Kidney (tissue), 14 donors: Measurements from ENCODE around the gene PLA2G4E. TPM values are rescaled to one million over a fixed set of nuclear protein-coding genes. Genes with fewer than 3 reads are reported as not detected.
A peak's percentile ranks its signal among the peaks of the same experiment; 100 is the strongest.

Source experiments
- DNase-seq, 5 donors: peaks; one replicate each; pipeline ENCODE4 v3.0.0-alpha.2; 2013 to 2020
- FAIRE-seq: peaks from 2 replicates; lab custom pipeline; 2012; peaks lifted over from hg19 to GRCh38; lab: Jason Lieb, UNC
- H3K27ac ChIP-seq, 2 donors: one replicate each; pipeline ENCODE4 v1.7.0; 2013; ENCODE audit warnings: low read depth in 2 of 2, low read length in 2 of 2, inconsistent platforms in 1 of 2
- H3K27me3 ChIP-seq: one replicate; pipeline ENCODE4 v1.7.1; 2013; ENCODE audit warnings: low read length, inconsistent platforms; ENCODE audit not compliant: control insufficient read depth, insufficient read depth
- H3K36me3 ChIP-seq, 3 donors: one replicate each; pipeline versions ENCODE4 v1.7.0 to v1.7.1; 2013; ENCODE audit warnings: low read length in 3 of 3, control low read depth in 1 of 3, inconsistent platforms in 1 of 3; ENCODE audit not compliant: insufficient read depth in 3 of 3, control insufficient read depth in 2 of 3
- H3K4me1 ChIP-seq, 3 donors: one replicate each; pipeline versions ENCODE4 v1.7.0 to v1.7.1; 2013; ENCODE audit warnings: low read length in 3 of 3, inconsistent platforms in 1 of 3, low read depth in 1 of 3; ENCODE audit not compliant: control insufficient read depth in 2 of 3, insufficient read depth in 2 of 3
- H3K4me3 ChIP-seq, 3 donors: one replicate each; pipeline versions ENCODE4 v1.7.0 to v1.8.1; 2013; ENCODE audit warnings: low read length in 3 of 3, control low read depth in 1 of 3, inconsistent platforms in 1 of 3
- H3K9ac ChIP-seq, 3 donors: one replicate each; pipeline versions ENCODE4 v1.7.0 to v1.7.1; 2013; ENCODE audit warnings: low read length in 3 of 3, control low read depth in 1 of 3, inconsistent platforms in 1 of 3
- H3K9me3 ChIP-seq, 3 donors: one replicate each; pipeline versions ENCODE4 v1.7.0 to v1.7.1; 2013; ENCODE audit warnings: low read length in 3 of 3, control low read depth in 1 of 3, inconsistent platforms in 1 of 3; ENCODE audit not compliant: control insufficient read depth in 2 of 3, insufficient read depth in 1 of 3
- intact Hi-C: fragments of 100-400 bp; cut with DNase I; formaldehyde crosslinking; loops from one replicate; pipeline ENCODE4 v1.11.1; 2022
- polyA plus RNA-seq: library from polyadenylated mRNA; stranded (reverse); fragments of 350-450 nt; fragmentation: Illumina TruSeq; extraction: RNeasy Lipid Tissue Mini Kit (QIAGEN cat#74804); gene quantifications from one replicate; pipeline ENCODE4 v1.2.3, GENCODE V29; 2014; ENCODE audit warnings: low read depth, low replicate concordance; ENCODE audit not compliant: insufficient read depth
- total RNA-seq: library from RNA; stranded (reverse); fragmentation: NEBNext Ultra II Directional; extraction: Animal tissue kit (Norgen Biotek cat#: 25700); gene quantifications from one replicate; pipeline ENCODE4 v1.2.1, GENCODE V29; 2021
- TF ChIP-seq, protein P1 (sequence below): IDR thresholded peaks from 3 replicates; pipeline ENCODE4 v1.5.1; 2012; ENCODE audit warnings: mild to moderate bottlenecking, moderate library complexity, borderline replicate concordance; ENCODE audit not compliant: insufficient read depth; ENCODE audit errors: extremely low read depth
- donor health status: control.
- donor health status: control.
- donor health status: control.
- donor health status: control.
- donor health status: control.
- donor health status: DM: yes; HTN: yes; CAD: no.
- donor health status: Normal renal cell carcinoma (clear cell type).

PLA2G4E gene
- total and polyA plus RNA-seq, 2 donors from 2014 or later, result not detected

DNA sequence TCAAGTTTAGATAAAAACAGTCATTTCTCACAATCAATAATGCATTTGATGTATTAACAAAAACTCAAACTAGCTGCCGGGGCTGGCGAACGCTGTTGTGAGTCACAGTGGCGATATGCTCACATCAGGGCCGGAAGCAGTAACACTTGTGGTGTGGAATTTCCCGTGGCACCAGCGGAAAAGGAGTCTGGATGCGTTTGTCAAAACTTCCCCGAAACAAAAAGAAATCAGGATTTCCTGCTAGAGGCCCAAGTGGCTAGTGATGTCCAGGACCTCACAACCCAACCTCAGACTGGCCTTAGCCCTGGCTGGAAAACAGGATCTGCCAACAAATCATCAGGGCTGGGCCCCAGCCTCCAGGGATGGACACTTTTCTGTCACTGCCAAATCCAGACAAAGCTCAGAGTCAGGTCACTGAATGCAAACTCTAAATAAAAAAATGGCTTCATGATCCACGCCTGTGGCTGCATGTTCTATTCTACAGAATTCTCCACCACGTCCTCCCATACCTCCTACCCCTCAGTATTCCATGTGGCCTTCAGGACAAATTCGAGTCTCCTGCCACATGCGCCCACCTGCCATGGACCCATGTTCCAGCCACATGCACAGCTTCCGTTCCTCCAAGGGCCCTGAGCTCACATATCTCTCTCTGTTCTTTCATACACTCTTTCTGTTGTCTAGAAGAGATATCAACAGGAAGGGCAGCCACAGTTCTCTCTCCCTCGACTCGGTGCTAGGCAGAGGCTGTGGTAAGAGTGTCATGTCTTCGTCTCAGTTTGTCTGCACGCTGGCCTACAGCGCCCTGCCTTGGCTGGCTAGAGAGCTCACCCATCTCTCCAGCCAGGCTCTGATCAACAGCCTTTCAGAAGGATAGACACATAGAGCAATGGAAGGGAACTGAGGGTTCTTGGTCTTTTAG, 83.9 kb downstream of the PLA2G4E start:
- H3K4me3 ChIP-seq, result no peak overlapping the region
- peak overlapping the region; percentile 49 to 68 for H3K27ac ChIP-seq
- DNase-seq (no peak), FAIRE-seq (no peak)
- peaks cover 0 to 9% (median 4%) of the 10 kb centered on the region in 3 donors for H3K4me1 ChIP-seq
- no peaks in the 10 kb centered on the region for H3K9me3 ChIP-seq
- no peak overlapping the region for H3K9ac ChIP-seq
- H3K36me3 ChIP-seq, result peaks cover 0 to 4% (median 0%) of the 10 kb centered on the region in 3 donors
- intact Hi-C loops, result no loop called here
- TF ChIP-seq, protein P1, sequence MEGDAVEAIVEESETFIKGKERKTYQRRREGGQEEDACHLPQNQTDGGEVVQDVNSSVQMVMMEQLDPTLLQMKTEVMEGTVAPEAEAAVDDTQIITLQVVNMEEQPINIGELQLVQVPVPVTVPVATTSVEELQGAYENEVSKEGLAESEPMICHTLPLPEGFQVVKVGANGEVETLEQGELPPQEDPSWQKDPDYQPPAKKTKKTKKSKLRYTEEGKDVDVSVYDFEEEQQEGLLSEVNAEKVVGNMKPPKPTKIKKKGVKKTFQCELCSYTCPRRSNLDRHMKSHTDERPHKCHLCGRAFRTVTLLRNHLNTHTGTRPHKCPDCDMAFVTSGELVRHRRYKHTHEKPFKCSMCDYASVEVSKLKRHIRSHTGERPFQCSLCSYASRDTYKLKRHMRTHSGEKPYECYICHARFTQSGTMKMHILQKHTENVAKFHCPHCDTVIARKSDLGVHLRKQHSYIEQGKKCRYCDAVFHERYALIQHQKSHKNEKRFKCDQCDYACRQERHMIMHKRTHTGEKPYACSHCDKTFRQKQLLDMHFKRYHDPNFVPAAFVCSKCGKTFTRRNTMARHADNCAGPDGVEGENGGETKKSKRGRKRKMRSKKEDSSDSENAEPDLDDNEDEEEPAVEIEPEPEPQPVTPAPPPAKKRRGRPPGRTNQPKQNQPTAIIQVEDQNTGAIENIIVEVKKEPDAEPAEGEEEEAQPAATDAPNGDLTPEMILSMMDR, result no peak
- H3K27me3 ChIP-seq, result no peaks in the 10 kb centered on the region

DNA sequence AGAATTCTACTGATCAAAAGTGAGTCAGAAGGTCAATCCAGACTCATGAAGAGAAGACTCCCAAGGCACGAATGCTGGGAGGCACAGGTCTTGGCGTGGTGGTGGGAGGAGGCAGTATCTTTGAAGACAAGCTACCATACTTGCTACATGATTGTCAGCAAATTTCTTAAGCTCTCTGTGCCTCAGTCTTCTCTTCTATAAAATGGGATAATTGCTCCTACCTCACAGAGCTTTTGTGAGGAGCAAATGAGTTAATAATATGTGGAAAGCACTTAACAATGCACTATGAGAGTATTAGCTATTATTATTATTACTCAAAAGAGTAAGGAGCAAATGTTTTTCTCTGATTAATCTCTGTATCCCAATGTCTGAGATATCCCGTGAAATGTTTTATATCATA, 84.7 kb downstream of the PLA2G4E start:
- H3K9me3 ChIP-seq, result no peaks in the 10 kb centered on the region
- TF ChIP-seq, protein P1, result no peak
- peaks cover 0 to 6% (median 0%) of the 10 kb centered on the region in 3 donors for H3K4me1 ChIP-seq
- FAIRE-seq, result no peak
- peaks cover 0 to 4% (median 0%) of the 10 kb centered on the region in 3 donors for H3K36me3 ChIP-seq
- H3K4me3 ChIP-seq, result no peak overlapping the region
- H3K9ac ChIP-seq, result no peak overlapping the region
- peak overlapping the region in 1 of 2 donors; percentile 65 for H3K27ac ChIP-seq
- DNase-seq, result no peak
- intact Hi-C loops, result no loop called here
- no peaks in the 10 kb centered on the region for H3K27me3 ChIP-seq

DNA sequence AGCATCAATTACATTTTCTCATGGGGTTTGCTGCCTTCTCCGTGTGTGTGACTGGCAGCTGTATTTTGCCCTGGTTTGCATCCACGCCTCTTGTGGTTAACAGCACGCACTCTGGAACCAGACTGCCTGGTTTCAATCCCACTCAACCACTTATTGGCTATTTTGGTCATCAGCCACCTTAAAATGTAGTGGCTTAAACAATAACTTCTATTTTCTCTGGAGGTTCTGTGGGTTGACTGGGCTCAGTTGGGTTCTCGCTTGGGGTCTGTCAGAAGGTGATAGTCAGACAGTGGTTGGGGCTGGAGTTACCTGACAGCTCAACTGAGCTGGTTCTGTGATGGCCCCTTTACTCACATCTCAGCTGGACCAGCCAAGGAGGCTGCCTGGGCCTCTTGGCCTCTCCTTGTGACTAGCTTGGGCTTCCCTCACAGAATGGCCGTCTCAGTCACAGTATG, 85.2 kb downstream of the PLA2G4E start:
- DNase-seq, result no peak
- Histone ChIP-seq H3K36me3 (peaks cover 0 to 4% (median 0%) of the 10 kb centered on the region in 3 donors), H3K9ac (no peak overlapping the region), H3K27ac (peak overlapping the region in 1 of 2 donors; percentile 65), H3K4me3 (no peak overlapping the region), H3K9me3 (no peaks in the 10 kb centered on the region), H3K27me3 (no peaks in the 10 kb centered on the region), H3K4me1 (peaks cover 0 to 7% (median 2%) of the 10 kb centered on the region in 3 donors)
- TF ChIP-seq, protein P1, result no peak
- intact Hi-C loops, result no loop called here
- no peak for FAIRE-seq
